Uterus (tissue), 4 donors: ENCODE measurements around the gene WAS. TPM values are rescaled to one million over a fixed set of nuclear protein-coding genes. Genes with fewer than 3 reads are reported as not detected.

ENCODE experiments used
- DNase-seq, 2 donors: peaks; one replicate each; pipeline ENCODE4 v3.0.0-alpha.2; 2019 to 2020
- H3K27ac ChIP-seq, 2 donors: fragments of 200-600 bp; sonication (generic); 1 replicate in 1 of 2; 2 replicates in 1 of 2; pipeline ENCODE4 v1.5.1; 2016 to 2018
- H3K27me3 ChIP-seq, 2 donors: fragments of 200-600 bp; sonication (generic); one replicate each; pipeline ENCODE4 v1.5.1; 2018 to 2019; ENCODE audit warnings: control low read depth in 1 of 2
- H3K36me3 ChIP-seq, 2 donors: fragments of 200-600 bp; sonication (generic); one replicate each; pipeline ENCODE4 v1.5.1; 2019; ENCODE audit warnings: control low read depth in 1 of 2
- H3K4me1 ChIP-seq, 2 donors: fragments of 200-600 bp; sonication (generic); one replicate each; pipeline ENCODE4 v1.5.1; 2018 to 2019; ENCODE audit warnings: control low read depth in 1 of 2
- H3K4me3 ChIP-seq, 2 donors: fragments of 200-600 bp; sonication (generic); 1 replicate in 1 of 2; 2 replicates in 1 of 2; pipeline ENCODE4 v1.5.1; 2018 to 2019; ENCODE audit warnings: mild to moderate bottlenecking in 1 of 2
- H3K9me3 ChIP-seq, 2 donors: fragments of 200-600 bp; sonication (generic); one replicate each; pipeline ENCODE4 v1.5.1; 2019; ENCODE audit warnings: control low read depth in 1 of 2
- CTCF ChIP-seq, 4 experiments: fragments of 200-600 bp in 2 of 4; fragments of 450-650 bp in 2 of 4; sonication (generic) in 2 of 4; IDR thresholded peaks; one replicate each; pipeline ENCODE4 v1.5.1; 2016 to 2019; ENCODE audit warnings: antibody characterized with exemption in 4 of 4, mild to moderate bottlenecking in 2 of 4, moderate library complexity in 1 of 4
- POLR2A ChIP-seq, 2 donors: fragments of 450-650 bp; IDR thresholded peaks; one replicate each; pipeline ENCODE4 v1.6.1; 2016; ENCODE audit warnings: antibody characterized with exemption in 2 of 2, mild to moderate bottlenecking in 1 of 2, moderate library complexity in 1 of 2
- intact Hi-C: fragments of 100-400 bp; cut with DNase I; formaldehyde crosslinking; loops from one replicate; pipeline ENCODE4 v1.15.1; 2023; ENCODE audit warnings: low total_unique reads
- total RNA-seq, 4 donors: library from RNA; depleted of rRNA in 3 of 4; stranded (reverse); fragments of >200 nt in 3 of 4; gene quantifications; one replicate each; pipeline versions ENCODE4 v1.1.0 to v1.2.4, GENCODE V29; 2014 to 2023
- donor health status: DM: yes; HTN: yes; CAD: no.

Gene WAS
- total RNA-seq, 4 donors from 2014 or later: 1.2 to 20.7 (median 1.9) TPM; not detected in 1

- no peaks in the 10 kb centered on the region for H3K4me1 ChIP-seq
- H3K9me3 ChIP-seq: no peaks in the 10 kb centered on the region
- peak overlapping the region; percentile 42 to 61 for H3K4me3 ChIP-seq
- H3K27me3 ChIP-seq: no peaks in the 10 kb centered on the region
- H3K36me3 ChIP-seq: no peaks in the 10 kb centered on the region
- peak overlapping the region; percentile 76 to 89 for H3K27ac ChIP-seq
- TF ChIP-seq POLR2A (IDR thresholded peaks at IDR 0.05) (no peak), CTCF (IDR thresholded peaks at IDR 0.05) (no peak)
- DNase-seq: no peak
- intact Hi-C loops: no loop called here
Observed at GRCh38 chrX:48695925-48696300, 12.3 kb downstream of the WAS start.

- intact Hi-C loops: no loop called here
- no peaks in the 10 kb centered on the region for H3K36me3 ChIP-seq
- no peaks in the 10 kb centered on the region for H3K27me3 ChIP-seq
- H3K4me3 ChIP-seq: peak within 1 kb of the TSS; percentile 42 to 61
- DNase-seq: peak; percentile 83 to 86
- no peaks in the 10 kb centered on the region for H3K4me1 ChIP-seq
- TF ChIP-seq CTCF (IDR thresholded peaks at IDR 0.05) (no peak), POLR2A (IDR thresholded peaks at IDR 0.05) (peak; percentile 86 to 92)
- H3K27ac ChIP-seq: peak within 1 kb of the TSS; percentile 76 to 89
- H3K9me3 ChIP-seq: no peaks in the 10 kb centered on the region
Observed at GRCh38 chrX:48696301-48696908, 12.8 kb downstream of the WAS start, which contains the start of gene SUV39H1. Gene SUV39H1, plus strand, starts transcription at chrX:48696734. Its CDS starts 51 bp downstream, at chrX:48696785.

- Histone ChIP-seq H3K36me3 (no peaks in the 10 kb centered on the region), H3K9me3 (no peaks in the 10 kb centered on the region), H3K4me1 (no peaks in the 10 kb centered on the region), H3K4me3 (peak overlapping the region; percentile 14 to 61), H3K27me3 (no peaks in the 10 kb centered on the region), H3K27ac (peak overlapping the region; percentile 76 to 89)
- DNase-seq: peak; percentile 23 to 31
- TF ChIP-seq POLR2A (IDR thresholded peaks at IDR 0.05) (no peak), CTCF (IDR thresholded peaks at IDR 0.05) (no peak)
- intact Hi-C loops: no loop called here
Observed at GRCh38 chrX:48696909-48697727, 13.5 kb downstream of the WAS start.

DNA sequence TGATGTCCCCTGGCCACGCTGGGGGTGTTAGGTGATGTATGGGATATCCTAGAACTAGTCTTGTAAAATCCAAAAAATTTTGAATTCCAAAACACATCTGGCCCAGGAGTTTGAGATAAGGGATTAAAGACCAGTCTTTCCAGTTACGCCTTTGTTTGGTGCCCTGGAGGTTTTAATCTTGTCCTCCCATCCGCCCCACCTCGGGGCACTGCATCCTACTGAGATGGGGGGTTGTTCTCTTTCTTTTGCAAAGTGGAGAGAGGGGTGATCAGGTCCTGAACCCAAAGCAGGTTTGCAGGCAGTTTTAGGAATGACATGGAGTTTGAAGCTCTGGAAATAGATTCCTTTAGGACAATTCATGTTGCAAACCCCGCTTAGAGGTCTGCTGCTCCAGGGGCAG is 14.7 kb downstream of the WAS start:
- intact Hi-C loops: no loop called here
- DNase-seq: no peak
- H3K4me1 ChIP-seq: no peaks in the 10 kb centered on the region
- H3K9me3 ChIP-seq: no peaks in the 10 kb centered on the region
- TF ChIP-seq POLR2A (IDR thresholded peaks at IDR 0.05) (no peak), CTCF (IDR thresholded peaks at IDR 0.05) (no peak)
- no peak overlapping the region for H3K4me3 ChIP-seq
- H3K27me3 ChIP-seq: no peaks in the 10 kb centered on the region
- H3K27ac ChIP-seq: no peak overlapping the region
- H3K36me3 ChIP-seq: no peaks in the 10 kb centered on the region

DNA sequence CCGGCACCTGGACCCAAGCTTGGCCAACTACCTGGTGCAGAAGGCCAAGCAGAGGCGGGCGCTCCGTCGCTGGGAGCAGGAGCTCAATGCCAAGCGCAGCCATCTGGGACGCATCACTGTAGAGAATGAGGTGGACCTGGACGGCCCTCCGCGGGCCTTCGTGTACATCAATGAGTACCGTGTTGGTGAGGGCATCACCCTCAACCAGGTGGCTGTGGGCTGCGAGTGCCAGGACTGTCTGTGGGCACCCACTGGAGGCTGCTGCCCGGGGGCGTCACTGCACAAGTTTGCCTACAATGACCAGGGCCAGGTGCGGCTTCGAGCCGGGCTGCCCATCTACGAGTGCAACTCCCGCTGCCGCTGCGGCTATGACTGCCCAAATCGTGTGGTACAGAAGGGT is 16.6 kb downstream of the WAS start:
- Histone ChIP-seq H3K9me3 (no peaks in the 10 kb centered on the region), H3K27me3 (no peaks in the 10 kb centered on the region), H3K27ac (no peak overlapping the region), H3K4me3 (no peak overlapping the region), H3K4me1 (no peaks in the 10 kb centered on the region), H3K36me3 (no peaks in the 10 kb centered on the region)
- DNase-seq: no peak
- TF ChIP-seq POLR2A (IDR thresholded peaks at IDR 0.05): no peak
- no peak for TF ChIP-seq CTCF (IDR thresholded peaks at IDR 0.05)
- intact Hi-C loops: no loop called here
